HEK293T (cell line): ENCODE measurements around the gene CACHD1.

ENCODE experiments used
- CTCF ChIA-PET: fragments of 350-600 bp; formaldehyde crosslinking; extraction: SDS; loops from one replicate; lab custom pipeline; 2021; ENCODE audit warnings: antibody characterized with exemption, inconsistent platforms; lab: Yijun Ruan, JAX
- POLR2A ChIA-PET: fragments of 350-600 bp; formaldehyde crosslinking; extraction: SDS; loops from one replicate; lab custom pipeline; 2020; ENCODE audit warnings: antibody characterized with exemption, inconsistent platforms; lab: Yijun Ruan, JAX
- DNase-seq: peaks from one replicate; pipeline ENCODE4 v3.0.0; 2012; ENCODE audit warnings: mixed read lengths; ENCODE audit errors: extremely low spot score
- ARNT ChIP-seq: fragments of 450-650 bp; IDR thresholded peaks from 2 replicates; pipeline ENCODE4 v1.6.1; 2017; ENCODE audit warnings: mild to moderate bottlenecking
- BHLHE40 ChIP-seq: fragments of 450-650 bp; IDR thresholded peaks from 2 replicates; pipeline ENCODE4 v1.6.1; 2016; ENCODE audit warnings: mild to moderate bottlenecking, moderate library complexity, borderline replicate concordance
- CTBP1 ChIP-seq: fragments of 450-650 bp; IDR thresholded peaks from 2 replicates; pipeline ENCODE4 v1.6.1; 2016; ENCODE audit warnings: borderline replicate concordance
- ELF4 ChIP-seq: fragments of 450-650 bp; IDR thresholded peaks from 2 replicates; pipeline ENCODE4 v1.6.1; 2017; ENCODE audit warnings: antibody characterized with exemption
- FOXA1 ChIP-seq: fragments of 450-650 bp; IDR thresholded peaks from 2 replicates; pipeline ENCODE4 v1.6.1; 2016; ENCODE audit warnings: mild to moderate bottlenecking
- FOXK2 ChIP-seq: fragments of 450-650 bp; IDR thresholded peaks from 2 replicates; pipeline ENCODE4 v1.6.1; 2016; ENCODE audit warnings: mild to moderate bottlenecking
- FOXM1 ChIP-seq: fragments of 450-650 bp; IDR thresholded peaks from 2 replicates; pipeline ENCODE4 v1.6.1; 2017; ENCODE audit warnings: mild to moderate bottlenecking, borderline replicate concordance
- HDGF ChIP-seq: fragments of 450-650 bp; IDR thresholded peaks from 2 replicates; pipeline ENCODE4 v1.6.1; 2017; ENCODE audit warnings: antibody characterized with exemption, borderline replicate concordance
- L3MBTL2 ChIP-seq: fragments of 450-650 bp; conservative IDR thresholded peaks from 2 replicates; pipeline ENCODE4 v1.6.1; 2016; ENCODE audit warnings: mild to moderate bottlenecking
- LEF1 ChIP-seq: fragments of 450-650 bp; IDR thresholded peaks from 2 replicates; pipeline ENCODE4 v1.6.1; 2017; ENCODE audit warnings: mild to moderate bottlenecking, borderline replicate concordance
- NFRKB ChIP-seq: fragments of 450-650 bp; IDR thresholded peaks from 2 replicates; pipeline ENCODE4 v1.6.1; 2016; ENCODE audit warnings: mild to moderate bottlenecking, moderate library complexity
- SP1 ChIP-seq: fragments of 450-650 bp; IDR thresholded peaks from 2 replicates; pipeline ENCODE4 v1.6.1; 2017
- SUZ12 ChIP-seq: fragments of 450-650 bp; IDR thresholded peaks from 2 replicates; pipeline ENCODE4 v1.6.1; 2016; ENCODE audit warnings: mild to moderate bottlenecking
- TARDBP ChIP-seq: fragments of 450-650 bp; IDR thresholded peaks from 2 replicates; pipeline ENCODE4 v1.6.1; 2016
- ZNF384 ChIP-seq: fragments of 450-650 bp; IDR thresholded peaks from 2 replicates; pipeline ENCODE4 v1.6.1; 2016
- TF ChIP-seq, protein P1 (sequence below): fragments of 450-650 bp; IDR thresholded peaks from 2 replicates; pipeline ENCODE4 v1.6.1; 2016

CACHD1 gene

DNA sequence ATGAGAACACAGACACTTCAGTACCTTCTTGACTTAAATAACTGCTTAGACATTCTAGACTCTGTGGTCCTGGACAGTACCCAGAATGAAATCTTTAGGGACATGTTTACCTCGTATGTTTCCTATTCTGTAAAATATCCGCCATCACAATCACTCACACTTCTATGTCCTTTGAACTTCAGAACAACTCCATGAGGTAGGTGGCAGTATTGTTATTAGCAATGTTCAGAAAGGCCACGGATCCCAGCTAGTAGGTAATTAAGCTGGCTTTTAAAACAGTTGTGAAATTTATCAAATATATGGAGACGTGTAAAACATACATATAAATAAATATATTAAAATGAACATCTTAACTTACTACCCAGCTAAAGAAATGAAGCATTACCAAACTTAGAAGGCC lies 83.4 kb downstream of the CACHD1 start:
- no peak for DNase-seq
- POLR2A ChIA-PET, result interaction anchor here (0.6 kb wide), 1 partner anchor 8 kb away, joined by 5 read pairs; no protein-coding TSS in a partner anchor
- TF ChIP-seq FOXK2, result no peak
- TF ChIP-seq ELF4, result no peak
- TF ChIP-seq LEF1, result no peak
- TF ChIP-seq FOXA1, result no peak
- TF ChIP-seq ARNT, result no peak
- TF ChIP-seq BHLHE40, result no peak
- no peak for TF ChIP-seq L3MBTL2
- TF ChIP-seq SUZ12, result no peak
- no peak for TF ChIP-seq ZNF384
- no peak for TF ChIP-seq NFRKB
- no peak for TF ChIP-seq HDGF
- TF ChIP-seq SP1, result no peak
- TF ChIP-seq TARDBP, result no peak
- no peak for TF ChIP-seq FOXM1
- TF ChIP-seq CTBP1, result no peak
- TF ChIP-seq, protein P1, sequence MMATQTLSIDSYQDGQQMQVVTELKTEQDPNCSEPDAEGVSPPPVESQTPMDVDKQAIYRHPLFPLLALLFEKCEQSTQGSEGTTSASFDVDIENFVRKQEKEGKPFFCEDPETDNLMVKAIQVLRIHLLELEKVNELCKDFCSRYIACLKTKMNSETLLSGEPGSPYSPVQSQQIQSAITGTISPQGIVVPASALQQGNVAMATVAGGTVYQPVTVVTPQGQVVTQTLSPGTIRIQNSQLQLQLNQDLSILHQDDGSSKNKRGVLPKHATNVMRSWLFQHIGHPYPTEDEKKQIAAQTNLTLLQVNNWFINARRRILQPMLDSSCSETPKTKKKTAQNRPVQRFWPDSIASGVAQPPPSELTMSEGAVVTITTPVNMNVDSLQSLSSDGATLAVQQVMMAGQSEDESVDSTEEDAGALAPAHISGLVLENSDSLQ, result no peak
- CTCF ChIA-PET, result interaction anchor here (0.9 kb wide), 1 partner anchor 20 kb away, joined by 3 read pairs; no protein-coding TSS in a partner anchor

GRCh38 chr1:64555947-64556346 lies 86.0 kb downstream of the CACHD1 start:
- TF ChIP-seq SUZ12, result no peak
- TF ChIP-seq LEF1, result no peak
- TF ChIP-seq TARDBP, result no peak
- TF ChIP-seq ARNT, result no peak
- TF ChIP-seq BHLHE40, result no peak
- TF ChIP-seq NFRKB, result no peak
- TF ChIP-seq CTBP1, result no peak
- TF ChIP-seq SP1, result no peak
- TF ChIP-seq, protein P1, result no peak
- no peak for TF ChIP-seq FOXK2
- TF ChIP-seq ZNF384, result no peak
- TF ChIP-seq L3MBTL2, result no peak
- TF ChIP-seq FOXM1, result no peak
- TF ChIP-seq FOXA1, result no peak

GRCh38 chr1:64561993-64562392 lies 92.1 kb downstream of the CACHD1 start:
- CTCF ChIA-PET, result no interaction called here
- POLR2A ChIA-PET, result no interaction called here
- DNase-seq, result no peak
- TF ChIP-seq ZNF384 (no peak), SUZ12 (no peak), ELF4 (no peak), NFRKB (no peak), FOXK2 (no peak), FOXM1 (no peak), FOXA1 (no peak), L3MBTL2 (no peak), TARDBP (no peak), HDGF (no peak), ARNT (no peak)

More at GRCh38 chr1:64555947-64556346, 86.0 kb downstream of the CACHD1 start:
- CTCF ChIA-PET, result no interaction called here
- DNase-seq, result no peak
- POLR2A ChIA-PET, result no interaction called here

DNA sequence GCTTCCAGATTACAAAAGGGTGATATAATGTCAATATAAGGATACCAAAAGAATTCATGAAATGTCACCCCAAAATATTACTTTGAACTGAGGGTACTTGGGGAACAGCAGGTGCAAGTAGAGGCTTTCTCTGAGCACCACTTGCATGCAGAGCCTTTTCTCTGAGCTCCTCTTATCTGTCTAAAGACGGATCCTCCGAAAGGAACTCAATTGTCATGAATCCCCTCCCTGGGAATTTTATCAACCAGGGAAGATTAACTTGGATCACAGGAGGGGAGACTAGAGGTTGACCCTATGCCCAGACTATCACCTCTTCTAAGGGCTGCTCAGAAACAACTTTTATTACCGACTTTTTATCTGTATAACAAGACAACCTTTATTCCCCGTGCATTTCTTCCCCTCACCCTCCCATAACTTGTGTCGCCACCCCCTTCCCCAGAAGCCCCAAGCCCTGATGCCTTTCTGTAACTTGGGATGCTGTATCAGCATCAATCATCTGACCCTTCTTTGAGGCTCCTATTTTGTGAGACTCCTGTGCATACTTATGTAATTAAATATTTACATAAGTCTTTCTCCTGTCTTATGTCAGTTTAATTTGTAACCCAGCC lies 94.1 kb downstream of the CACHD1 start:
- POLR2A ChIA-PET, result no interaction called here
- TF ChIP-seq ELF4 (no peak), SUZ12 (no peak), FOXA1 (no peak), FOXK2 (no peak), L3MBTL2 (no peak), LEF1 (no peak), NFRKB (no peak)
- TF ChIP-seq, protein P1, result no peak
- CTCF ChIA-PET, result interaction anchor here (0.8 kb wide), 1 partner anchor 10 kb away, joined by 3 read pairs; no protein-coding TSS in a partner anchor
- no peak for DNase-seq

- DNase-seq, result no peak
- TF ChIP-seq FOXA1 (no peak), SUZ12 (no peak), NFRKB (no peak), ZNF384 (no peak), SP1 (no peak), L3MBTL2 (no peak), ELF4 (no peak), FOXK2 (no peak), CTBP1 (no peak)
- CTCF ChIA-PET, result no interaction called here
- POLR2A ChIA-PET, result no interaction called here
Measured at GRCh38 chr1:64564891-64565290, 95.0 kb downstream of the CACHD1 start.

DNA sequence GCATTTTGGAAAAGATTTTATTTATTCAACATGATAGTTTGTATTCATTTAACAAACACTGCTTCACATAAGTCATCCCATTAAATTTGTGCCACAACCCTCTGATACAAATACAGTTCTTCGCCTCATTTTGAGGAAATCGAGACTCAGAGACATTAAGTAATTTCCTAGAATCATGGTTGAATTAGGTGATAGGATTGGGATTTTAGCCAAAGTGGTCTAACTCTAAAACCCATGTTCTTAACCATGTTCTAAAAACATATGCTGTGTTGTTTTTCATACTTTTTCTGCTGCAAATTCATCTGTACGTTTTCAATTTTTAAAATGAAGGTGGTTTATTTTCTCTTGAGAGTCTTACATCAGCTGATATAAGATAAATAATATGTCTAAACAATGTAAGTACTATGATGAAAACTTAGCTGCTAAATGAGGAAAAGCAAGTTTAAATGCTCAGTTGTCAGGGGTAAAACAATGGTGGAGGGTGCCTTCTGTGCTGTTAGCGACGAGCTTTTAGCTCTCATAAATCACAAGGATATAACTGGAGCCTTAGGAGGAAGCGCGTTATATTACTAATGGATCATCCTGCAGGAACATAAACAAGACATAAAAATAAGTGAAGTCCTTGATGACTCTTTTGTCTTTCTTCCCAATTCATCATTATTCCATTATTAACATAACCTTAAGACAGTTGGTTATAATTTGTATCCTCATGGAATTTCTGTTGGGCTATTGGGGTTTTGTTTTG lies 97.7 kb downstream of the CACHD1 start:
- DNase-seq, result no peak
- POLR2A ChIA-PET, result no interaction called here

More for the DNA sequence above, 97.7 kb downstream of the CACHD1 start:
- CTCF ChIA-PET, result no interaction called here
- TF ChIP-seq FOXK2 (no peak), NFRKB (no peak), SUZ12 (no peak)
- TF ChIP-seq, protein P1, result 0 out of 2 replicates have a peak, but pooled peaks have one; percentile 28
